K562 (cell line): ENCODE data around the gene INO80C. TPM values are rescaled to one million over a fixed set of nuclear protein-coding genes. Genes with fewer than 3 reads are reported as not detected.

ENCODE experiments used
- ATF3 ChIP-seq, 2 experiments: fragments of 450-650 bp in 1 of 2; sonication (generic) in 1 of 2; formaldehyde crosslinking in 1 of 2; IDR thresholded peaks in 1 of 2; conservative IDR thresholded peaks in 1 of 2; 2 replicates each; pipeline versions ENCODE4 v1.6.1 to v1.8.1; 2016 to 2023; ENCODE audit warnings: mild to moderate bottlenecking in 2 of 2, moderate library complexity in 2 of 2, inconsistent platforms in 1 of 2, missing genetic modification reagents in 1 of 2
- CBFB ChIP-seq: sonication (generic); formaldehyde crosslinking; IDR thresholded peaks from 2 replicates; pipeline ENCODE4 v1.4.0; 2020; ENCODE audit warnings: mild to moderate bottlenecking, missing genetic modification reagents
- CREBBP ChIP-seq: IDR thresholded peaks from one replicate; pipeline ENCODE4 v1.6.1; 2012; ENCODE audit warnings: low read depth, mild to moderate bottlenecking, control low read depth, inconsistent platforms, low read length
- CTCF ChIP-seq, 3 experiments: IDR thresholded peaks in 2 of 3; conservative IDR thresholded peaks in 1 of 3; 2 replicates each; pipeline ENCODE4 v1.5.1; 2011 to 2012; ENCODE audit warnings: low read length in 3 of 3, mild to moderate bottlenecking in 3 of 3, control low read depth in 2 of 3, improper control_type of control experiment in 1 of 3, inconsistent platforms in 1 of 3, low read depth in 1 of 3, mixed read lengths in 1 of 3, moderate library complexity in 1 of 3; ENCODE audit not compliant: insufficient read depth in 2 of 3
- HMGN3 ChIP-seq: IDR thresholded peaks from 2 replicates; pipeline ENCODE4 v1.6.1; 2011; ENCODE audit warnings: borderline replicate concordance, low read depth, mild to moderate bottlenecking, mixed read lengths, low read length; ENCODE audit not compliant: insufficient read length; ENCODE audit errors: extremely low read depth
- MLX ChIP-seq, 2 experiments: fragments of 450-650 bp in 1 of 2; sonication (generic) in 1 of 2; formaldehyde crosslinking; conservative IDR thresholded peaks; 2 replicates each; pipeline versions ENCODE4 v1.4.0 to v1.8.1; 2020 to 2022; ENCODE audit warnings: mild to moderate bottlenecking in 1 of 2, missing genetic modification reagents in 1 of 2
- MTA3 ChIP-seq: fragments of 450-650 bp; formaldehyde crosslinking; IDR thresholded peaks from 2 replicates; pipeline ENCODE4 v1.6.1; 2017; ENCODE audit warnings: mild to moderate bottlenecking, borderline replicate concordance
- NKRF ChIP-seq: fragments of 450-650 bp; IDR thresholded peaks from 2 replicates; pipeline ENCODE4 v1.6.1; 2016; ENCODE audit warnings: borderline replicate concordance
- RREB1 ChIP-seq: fragments of 250-450 bp; sonication (Bioruptor Pico); IDR thresholded peaks from 2 replicates; pipeline ENCODE4 v1.4.0; 2020
- STAT5B ChIP-seq: fragments of 250-450 bp; sonication (Bioruptor Pico); IDR thresholded peaks from 2 replicates; pipeline ENCODE4 v1.8.0; 2021; ENCODE audit warnings: mild to moderate bottlenecking, inconsistent platforms
- TAF9B ChIP-seq: fragments of 450-650 bp; IDR thresholded peaks from 2 replicates; pipeline ENCODE4 v1.6.1; 2018; ENCODE audit warnings: mild to moderate bottlenecking; ENCODE audit not compliant: partially characterized antibody
- TARDBP ChIP-seq: fragments of 450-650 bp; IDR thresholded peaks from 2 replicates; pipeline ENCODE4 v1.6.1; 2016
- XRCC5 ChIP-seq: fragments of 200-400 bp; formaldehyde crosslinking; IDR thresholded peaks from 2 replicates; pipeline ENCODE4 v1.6.1; 2017; ENCODE audit warnings: low read depth, mild to moderate bottlenecking, low read length
- polyA plus RNA-seq, 8 experiments: library from polyadenylated mRNA; depleted of rRNA in 4 of 8; stranded (reverse) in 5 of 8; unstranded in 3 of 8; fragments of >200 nt; fragmentation: Nextera tagmentation in 2 of 8; fragmentation: Illumina TruSeq in 1 of 8; extraction: Ambion mirVana in 2 of 8; extraction: Trizol in 1 of 8; gene quantifications; 2 replicates each; pipeline versions ENCODE4 v1.2.1 to v1.2.3, GENCODE V29; 2011 to 2014; ENCODE audit warnings: inconsistent platforms in 1 of 8, missing spikeins in 1 of 8
- total RNA-seq, 7 experiments: library from RNA; depleted of rRNA in 6 of 7; stranded (reverse); fragments of >200 nt in 6 of 7; fragmentation: Illumina TruSeq in 2 of 7; extraction: Trizol in 2 of 7; gene quantifications; 2 replicates each; pipeline versions ENCODE4 v1.2.1 to v1.2.3, GENCODE V29; 2011 to 2021; ENCODE audit warnings: low replicate concordance in 1 of 7

Gene INO80C
- total and polyA plus RNA-seq, 9 of the 15 experiments (the other 6 are each of a cell fraction or from before 2014, with no cell fraction given): 14.3 to 53.3 (median 46.6) TPM

GRCh38 chr18:35497370-35498197, at the start of gene INO80C (continued):
- TF ChIP-seq RREB1 (CRISPR knock-in tag) (0 out of 2 replicates have a peak, but pooled peaks have one; percentile 66), ATF3 (IDR thresholded peaks at IDR 0.05) (no peak), ATF3 (CRISPR knock-in tag; conservative IDR thresholded peaks at IDR 0.05) (peak; percentile 76; the same call in 1 of the 2 replicates), CTCF (IDR thresholded peaks at IDR 0.05 in 2 of 3, conservative IDR thresholded peaks at IDR 0.05 in 1 of 3; ENCODE audit: insufficient read depth in 2 of 3, low read depth in 1 of 3, low read length in 3 of 3) (peak in 1 of 3 experiments; percentile 3; a peak in 1 of 6 replicates), NKRF (peak; percentile 42; the same call in 1 of the 2 replicates), STAT5B (CRISPR knock-in tag) (no peak), XRCC5 (peak; percentile 100), MTA3 (peak; percentile 71; the same call in 1 of the 2 replicates), TARDBP (peak; percentile 71; the same call in 1 of the 2 replicates), CREBBP (no peak), CBFB (CRISPR knock-in tag) (0 out of 2 replicates have a peak, but pooled peaks have one; percentile 62), HMGN3 (peak; percentile 84), TAF9B (peak; percentile 94), MLX (CRISPR knock-in tag; conservative IDR thresholded peaks at IDR 0.05) (no peak; a peak in 1 of 4 replicates)
